ENCODE measurements around the gene LY6G6F.

The LY6G6F gene

DNA sequence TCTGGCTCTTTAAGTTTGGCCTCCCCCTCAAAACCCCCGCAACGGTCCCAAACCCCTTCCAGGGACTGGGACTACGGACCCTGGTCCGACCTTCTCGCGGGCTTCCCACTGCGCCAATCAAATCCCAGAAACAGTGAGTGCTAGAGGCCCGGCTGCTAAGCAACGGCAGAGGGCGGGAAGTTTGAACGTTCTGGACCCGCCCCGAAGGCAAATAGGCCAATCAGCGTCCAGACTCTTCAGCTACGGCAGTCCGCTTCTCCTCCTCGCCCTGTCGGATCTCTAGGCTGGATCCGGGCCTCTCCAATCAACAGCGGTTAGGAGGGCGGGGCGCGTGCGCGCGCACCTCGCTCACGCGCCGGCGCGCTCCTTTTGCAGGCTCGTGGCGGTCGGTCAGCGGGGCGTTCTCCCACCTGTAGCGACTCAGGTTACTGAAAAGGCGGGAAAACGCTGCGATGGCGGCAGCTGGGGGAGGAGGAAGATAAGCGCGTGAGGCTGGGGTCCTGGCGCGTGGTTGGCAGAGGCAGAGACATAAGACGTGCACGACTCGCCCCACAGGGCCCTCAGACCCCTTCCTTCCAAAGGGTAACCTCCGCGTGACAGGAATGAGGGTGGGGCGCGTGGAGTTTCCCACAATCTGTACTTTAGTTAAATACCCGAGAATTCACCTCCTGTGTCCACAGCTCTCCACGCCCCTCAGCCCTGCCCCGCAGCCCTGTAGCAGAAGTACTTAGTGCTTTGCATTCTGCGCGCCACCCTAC is 33.2 kb downstream of the LY6G6F start, which contains the start of gene MSH5:
Gene MSH5 (plus strand): TSS at position 367 of the 758 bp plus-strand sequence. CDS start 462 bp downstream, outside the sequence.
- peak; percentile 94 for DNase-seq (ENCODE audit: low read depth)

DNA sequence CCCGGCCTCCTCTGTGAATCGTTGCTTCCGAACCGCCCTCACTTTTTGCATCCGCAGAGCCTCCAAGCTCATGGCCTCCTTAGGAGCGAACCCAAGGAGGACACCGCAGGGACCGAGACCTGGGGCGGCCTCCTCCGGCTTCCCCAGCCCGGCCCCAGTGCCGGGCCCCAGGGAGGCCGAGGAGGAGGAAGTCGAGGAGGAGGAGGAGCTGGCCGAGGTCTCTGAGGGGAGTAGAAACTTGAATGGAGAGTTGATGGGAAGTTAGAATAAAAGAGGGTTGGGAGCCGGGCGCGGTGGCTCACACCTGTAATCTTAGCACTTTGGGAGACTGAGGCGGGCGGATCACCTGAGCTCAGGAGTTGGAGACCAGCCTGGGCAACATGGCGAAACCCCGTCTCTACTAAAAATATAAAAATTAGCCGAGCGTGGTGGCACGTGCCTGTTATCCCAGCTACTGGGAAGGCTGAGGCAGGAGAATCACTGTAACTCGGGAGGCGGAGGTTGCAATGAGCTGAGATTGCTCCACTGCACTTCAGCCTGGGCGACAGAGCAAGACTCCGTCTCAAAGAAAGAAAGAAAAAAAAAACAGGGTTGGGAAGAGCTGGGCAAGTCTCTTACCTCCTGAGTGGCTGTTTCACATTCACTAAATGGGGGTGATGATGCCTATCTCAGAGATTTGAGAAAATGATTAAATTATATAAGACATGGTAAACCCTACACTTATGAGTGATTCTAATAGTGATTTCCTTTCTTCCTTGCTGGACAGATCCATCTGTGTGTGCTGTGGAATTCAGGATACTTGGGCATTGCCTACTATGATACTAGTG is 33.9 kb downstream of the LY6G6F start:
- DNase-seq (ENCODE audit: low read depth), result no peak

DNA sequence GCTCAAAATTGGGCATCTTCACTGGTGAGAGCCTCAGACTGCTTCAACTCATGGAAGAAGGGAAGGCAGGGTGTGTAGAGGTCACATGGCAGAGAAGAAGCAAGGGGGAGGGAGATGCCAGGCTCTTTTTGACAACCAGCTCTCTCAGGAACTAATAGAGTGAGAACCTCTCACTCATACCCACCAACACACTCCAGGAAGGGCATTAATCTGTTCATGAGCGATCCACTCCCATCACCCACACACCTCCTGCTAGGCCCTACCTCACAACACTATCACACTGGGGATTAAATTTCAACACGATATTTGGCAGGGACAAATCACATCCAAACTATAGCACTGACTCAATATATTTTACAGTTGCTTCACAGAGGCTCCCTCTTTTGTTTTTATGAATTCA is 35.1 kb downstream of the LY6G6F start:
- no peak for DNase-seq (ENCODE audit: low read depth)

DNA sequence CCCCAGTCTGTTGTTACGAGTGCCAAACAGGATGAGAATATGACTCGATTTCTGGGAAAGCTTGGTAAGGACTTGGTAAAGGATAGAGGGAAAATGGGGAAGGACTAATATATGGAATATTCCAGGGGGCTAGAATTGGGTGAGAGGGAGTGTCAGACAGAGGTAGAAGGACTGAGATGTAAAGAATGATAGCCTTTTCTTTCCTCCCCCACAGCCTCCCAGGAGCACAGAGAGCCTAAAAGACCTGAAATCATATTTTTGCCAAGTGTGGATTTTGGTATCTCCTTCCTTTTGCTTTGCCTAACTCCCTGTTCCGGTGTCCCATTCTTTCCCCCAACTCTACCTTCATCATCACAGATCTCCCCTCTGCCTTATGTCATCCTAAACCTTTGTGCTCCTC is 36.2 kb downstream of the LY6G6F start:
- DNase-seq (ENCODE audit: low read depth), result no peak

DNA sequence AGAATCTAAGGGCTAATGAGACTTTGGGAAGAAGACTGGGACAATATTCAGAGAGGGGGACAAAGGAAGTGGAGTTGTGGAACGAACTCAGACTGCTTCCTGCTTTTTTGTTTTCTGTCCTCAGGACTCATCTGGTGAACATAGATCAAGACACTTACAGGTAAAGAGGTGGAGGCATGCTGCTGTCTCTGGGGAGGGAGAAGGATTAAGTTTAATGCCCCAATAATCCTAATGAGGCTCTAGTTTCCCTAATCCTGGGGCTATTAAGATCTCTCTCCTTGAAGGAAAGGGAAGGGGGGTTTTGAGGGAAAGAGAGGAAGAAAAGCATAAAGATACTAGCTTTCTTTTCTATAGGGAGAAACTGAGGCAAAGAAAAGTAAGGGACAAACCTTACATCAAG is 37.8 kb downstream of the LY6G6F start:
- DNase-seq (ENCODE audit: low read depth), result no peak

DNA sequence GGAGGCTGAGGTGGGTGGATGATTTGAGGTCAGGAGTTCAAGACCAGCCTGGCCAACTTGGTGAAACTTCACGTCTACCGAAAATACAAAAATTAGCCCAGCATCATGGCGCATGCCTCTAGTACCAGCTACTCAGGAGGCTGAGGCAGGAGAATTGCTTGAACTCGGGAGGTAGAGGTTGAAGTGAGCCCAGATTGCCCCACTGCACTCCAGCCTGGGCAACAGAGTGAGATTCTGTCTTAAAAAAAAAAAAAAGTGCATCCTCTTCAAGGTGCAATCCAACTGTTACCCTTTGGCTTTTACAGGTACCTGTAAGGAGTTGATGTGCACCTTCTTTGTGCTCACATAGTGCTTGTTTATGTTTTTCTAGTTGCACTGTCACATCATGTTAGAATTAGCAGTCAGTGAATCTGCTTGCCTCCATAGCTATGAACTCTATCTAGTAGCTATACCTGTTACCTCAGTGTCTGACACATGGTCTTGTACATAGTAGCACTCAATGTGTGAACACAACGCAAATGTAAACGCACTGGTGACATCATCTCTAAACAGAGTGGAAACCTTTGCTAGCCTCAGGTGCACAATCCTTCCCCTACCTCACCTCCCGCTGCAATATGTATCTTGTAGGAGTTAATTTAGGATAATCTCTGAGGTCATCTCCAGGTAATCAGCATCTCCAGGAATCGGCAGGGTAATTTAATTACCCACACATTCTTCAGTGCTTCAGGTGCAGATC is 42.8 kb downstream of the LY6G6F start:
- DNase-seq (ENCODE audit: low read depth), result no peak

DNA sequence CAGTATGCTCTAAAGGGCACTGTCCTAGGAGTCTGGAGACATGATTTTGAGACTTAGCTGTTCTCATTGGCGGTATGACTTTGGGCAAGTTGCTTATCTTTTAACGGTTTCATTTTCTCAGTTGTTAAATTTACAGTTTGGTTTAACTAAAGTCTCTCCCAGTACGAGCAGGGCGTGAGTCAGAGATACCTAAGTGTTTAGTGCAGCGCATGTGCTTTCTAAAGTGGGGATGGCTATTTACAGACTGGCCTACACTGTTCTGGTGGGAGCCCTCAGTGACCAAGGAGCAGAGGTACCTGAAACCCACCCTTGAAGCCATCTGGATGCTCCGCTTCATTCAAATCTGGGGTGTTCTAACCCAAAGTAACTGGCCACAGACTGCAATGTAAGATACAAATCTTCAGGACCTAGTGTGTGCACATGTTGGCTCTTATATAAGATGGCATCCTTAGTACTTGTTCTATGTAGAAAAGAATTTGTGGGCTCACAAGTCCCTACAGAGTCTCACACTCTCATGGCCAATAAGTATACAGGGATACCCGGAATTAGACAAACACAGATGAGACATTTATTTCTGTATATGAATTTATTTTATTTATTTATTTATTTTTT is 43.9 kb downstream of the LY6G6F start:
- no peak for DNase-seq (ENCODE audit: low read depth)

DNA sequence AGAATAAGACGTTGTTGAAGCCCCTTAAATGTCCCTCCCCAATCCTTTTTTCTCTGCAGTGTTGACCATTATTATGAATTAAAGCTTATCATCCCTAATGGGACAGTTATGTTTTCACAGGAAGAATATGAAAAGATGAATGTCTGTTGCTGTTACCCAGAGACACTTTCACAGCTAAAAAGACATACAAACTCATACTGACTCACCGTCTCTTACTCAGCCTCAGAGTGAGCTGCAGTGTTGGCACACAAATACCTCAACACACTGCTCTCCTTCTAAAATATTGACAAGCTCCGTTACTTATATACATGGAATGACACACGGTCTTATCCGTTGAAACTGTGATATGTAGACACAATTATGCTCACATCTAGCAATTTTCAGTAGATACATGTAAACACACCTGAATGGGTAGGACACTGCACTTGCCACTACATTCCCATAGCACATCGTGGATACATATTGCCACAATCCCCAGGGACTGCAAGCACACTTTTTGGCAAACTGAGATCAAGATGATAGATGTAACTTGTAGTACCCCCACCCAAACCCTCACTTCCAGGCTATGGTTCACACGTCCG is 46.2 kb downstream of the LY6G6F start:
- DNase-seq (ENCODE audit: low read depth), result no peak

DNA sequence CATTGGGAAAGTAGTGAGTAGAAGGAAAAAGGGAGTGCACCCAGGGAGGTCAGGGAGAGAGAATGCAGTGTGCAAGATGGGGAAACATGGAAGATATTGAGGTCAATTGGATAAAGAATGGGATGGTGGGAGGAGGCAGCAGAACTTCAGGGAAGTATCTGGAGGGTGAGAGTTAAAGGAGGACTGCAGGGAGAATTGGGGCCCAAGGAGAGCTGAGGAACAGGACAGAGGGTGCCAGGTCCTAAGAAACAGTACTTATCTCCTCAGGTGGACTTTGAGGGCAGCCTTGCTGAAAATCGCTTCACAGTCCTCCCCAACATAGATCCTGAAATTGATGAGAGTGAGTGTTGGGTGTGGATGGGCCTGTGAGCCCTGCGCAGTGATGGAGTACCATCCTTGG is 51.6 kb downstream of the LY6G6F start:
- DNase-seq (ENCODE audit: low read depth), result no peak
